Small intestine (tissue), 7 donors: ENCODE results near the gene ACLY. TPM values are rescaled to one million over a fixed set of nuclear protein-coding genes. Genes with fewer than 3 reads are reported as not detected.
"Not testable (repeated sequence)": the region's sequence is repeated elsewhere in the genome, so short reads cannot be mapped to it uniquely, and the experiment has no call there.

Experiments
- DNase-seq, 2 donors: peaks; one replicate each; pipeline versions ENCODE4 v3.0.0 to v3.0.0-alpha.2; 2013
- FAIRE-seq: peaks from 2 replicates; lab custom pipeline; 2012; peaks lifted over from hg19 to GRCh38; lab: Jason Lieb, UNC
- H3K27ac ChIP-seq, 3 donors: one replicate each; pipeline ENCODE4 v1.5.1; 2013; ENCODE audit warnings: low read length in 2 of 3, mild to moderate bottlenecking in 2 of 3, control low read depth in 1 of 3, inconsistent platforms in 1 of 3, low read depth in 1 of 3, moderate library complexity in 1 of 3
- H3K27me3 ChIP-seq, 3 donors: one replicate each; pipeline ENCODE4 v1.6.1; 2013; ENCODE audit warnings: low read length in 3 of 3, inconsistent platforms in 1 of 3; ENCODE audit not compliant: control insufficient read depth in 3 of 3, insufficient read depth in 3 of 3
- H3K36me3 ChIP-seq, 3 donors: one replicate each; pipeline ENCODE4 v1.6.1; 2013; ENCODE audit warnings: low read length in 3 of 3, inconsistent platforms in 1 of 3, low read depth in 1 of 3, mild to moderate bottlenecking in 1 of 3, moderate library complexity in 1 of 3; ENCODE audit not compliant: control insufficient read depth in 3 of 3, insufficient read depth in 2 of 3
- H3K4me1 ChIP-seq, 3 donors: one replicate each; pipeline ENCODE4 v1.6.1; 2013; ENCODE audit warnings: low read length in 2 of 3, inconsistent platforms in 1 of 3, low read depth in 1 of 3, mild to moderate bottlenecking in 1 of 3, moderate library complexity in 1 of 3; ENCODE audit not compliant: control insufficient read depth in 3 of 3, insufficient read depth in 2 of 3
- H3K4me3 ChIP-seq, 3 donors: one replicate each; pipeline ENCODE4 v1.5.1; 2013; ENCODE audit warnings: low read length in 3 of 3, control low read depth in 1 of 3, inconsistent platforms in 1 of 3, low read depth in 1 of 3, mild to moderate bottlenecking in 1 of 3, moderate library complexity in 1 of 3
- H3K9me3 ChIP-seq, 2 donors: one replicate each; pipeline ENCODE4 v1.6.1; 2013; ENCODE audit warnings: low read depth in 1 of 2, low read length in 1 of 2; ENCODE audit not compliant: control insufficient read depth in 2 of 2, insufficient read depth in 1 of 2
- WGBS, 3 donors: extraction: QIAGEN DNeasy Blood & Tissue Kit; methylation state at CpG; one replicate each; pipeline ENCODE4 v1.1.7; 2013; 5-methylcytosine and 5-hydroxymethylcytosine counted together
- polyA plus RNA-seq, 4 donors: library from polyadenylated mRNA; stranded (reverse) in 3 of 4; unstranded in 1 of 4; fragments of 200-250 nt in 3 of 4; fragments of 120-200 nt in 1 of 4; gene quantifications; one replicate each; pipeline versions ENCODE4 v1.2.1 to v1.2.3, GENCODE V29; 2013
- donor health status: healthy with polysubstance abuse.
- donor health status: control.
- donor health status: control.
- donor health status: Bipolar disorder and iron deficiency.
- donor health status: healthy.

ACLY gene
- polyA plus RNA-seq, 4 donors = 44.0 to 84.9 (median 54.4) TPM

DNA sequence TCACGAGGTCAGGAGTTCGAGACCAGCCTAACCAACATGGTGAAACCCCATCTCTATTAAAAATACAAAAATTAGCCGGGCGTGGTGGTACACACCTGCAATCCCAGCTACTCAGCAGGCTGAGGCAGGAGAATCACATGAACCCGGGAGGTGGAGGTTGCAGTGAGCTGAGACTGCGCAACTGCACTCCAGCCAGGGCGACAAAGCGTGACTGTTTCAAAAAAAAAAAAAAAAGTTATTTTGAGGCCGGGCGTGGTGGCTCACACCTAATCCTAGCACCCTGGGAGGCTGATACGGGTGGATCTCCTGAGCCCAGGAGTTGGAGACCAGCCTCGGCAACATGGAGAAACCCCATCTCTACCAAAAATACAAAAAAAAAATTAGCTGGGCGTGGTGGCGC lies 67.4 kb downstream of the ACLY start:
- not testable (repeated sequence) for H3K9me3 ChIP-seq, H3K4me3 ChIP-seq, FAIRE-seq, H3K27ac ChIP-seq, H3K4me1 ChIP-seq, DNase-seq, H3K27me3 ChIP-seq
- WGBS, 3 donors = 90 to 97% (median 95%) methylated on average over 14 of the region's 14 CpGs
- peaks cover 9 to 30% (median 11%) of the 10 kb centered on the region in 3 donors for H3K36me3 ChIP-seq

DNA sequence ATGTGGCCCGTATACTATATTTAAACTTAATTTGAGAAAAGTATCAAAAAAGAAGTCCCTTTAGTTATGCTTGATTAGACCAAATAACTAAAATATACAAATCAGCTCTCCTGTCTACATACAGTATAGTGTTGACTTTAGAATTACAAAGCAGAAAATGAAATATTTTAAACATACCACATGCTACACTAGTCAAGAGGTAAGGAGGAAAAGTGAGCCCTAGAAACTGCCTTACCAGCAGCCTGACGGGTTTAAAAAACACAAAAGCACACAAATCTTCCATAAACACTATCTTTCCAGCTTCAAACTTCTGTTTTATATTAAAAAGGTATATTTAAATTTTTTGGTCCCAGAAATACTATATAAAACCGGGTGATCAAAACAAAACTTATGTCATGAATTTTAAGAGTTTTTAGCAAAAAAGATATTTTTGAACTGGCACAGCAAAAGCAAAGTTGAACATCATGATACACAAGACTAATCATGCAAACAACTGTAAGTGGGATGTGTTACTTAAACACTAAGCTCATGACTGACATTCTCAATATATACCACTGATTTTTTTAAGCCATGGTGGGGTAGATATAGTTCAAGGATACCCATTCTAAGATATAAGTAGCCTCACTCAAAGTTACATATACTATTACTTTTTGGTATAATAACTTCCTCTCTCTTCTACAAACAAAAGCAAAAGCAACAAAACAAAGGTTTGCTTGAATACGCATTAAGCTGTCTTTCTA lies 69.3 kb downstream of the ACLY start:
- no peak overlapping the region for H3K4me3 ChIP-seq
- no peaks in the 10 kb centered on the region for H3K4me1 ChIP-seq
- DNase-seq = no peak
- no peak for FAIRE-seq
- H3K27me3 ChIP-seq = no peaks in the 10 kb centered on the region
- H3K36me3 ChIP-seq = peaks cover 5 to 28% (median 6%) of the 10 kb centered on the region in 3 donors
- no peak overlapping the region for H3K27ac ChIP-seq
- WGBS, 3 donors = 74 to 89% (median 86%) methylated on average over 4 of the region's 4 CpGs
- H3K9me3 ChIP-seq = no peaks in the 10 kb centered on the region

- WGBS, 3 donors = 65 to 87% (median 86%) methylated on average over 4 of the region's 4 CpGs
- no peak for FAIRE-seq
Measured at GRCh38 chr17:41848788-41849187, 70.0 kb downstream of the ACLY start.

DNA sequence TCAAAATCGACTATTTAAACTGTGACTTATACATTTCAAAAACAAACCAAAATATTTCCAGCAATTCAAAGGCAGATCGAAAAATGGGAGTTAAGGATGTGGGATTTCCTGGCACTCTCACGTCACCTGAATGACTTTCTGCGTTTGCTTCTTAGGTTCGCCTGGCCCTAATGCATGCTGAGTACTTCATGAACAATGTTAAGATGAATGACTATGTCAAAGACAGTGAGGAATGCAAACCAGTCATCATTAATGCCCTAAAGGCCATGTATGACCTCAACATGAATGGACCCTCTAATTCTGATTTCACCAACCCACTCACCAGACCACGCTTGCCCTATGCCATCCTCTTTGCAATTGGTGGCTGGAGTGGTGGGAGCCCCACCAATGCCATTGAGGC lies 73.8 kb downstream of the ACLY start:
- H3K27me3 ChIP-seq = no peaks in the 10 kb centered on the region
- H3K27ac ChIP-seq = no peak overlapping the region
- no peak overlapping the region for H3K4me3 ChIP-seq
- 92 to 95% (median 93%) methylated on average over 6 of the region's 6 CpGs for WGBS, 3 donors
- FAIRE-seq = no peak
- H3K4me1 ChIP-seq = no peaks in the 10 kb centered on the region
- no peak for DNase-seq
- H3K9me3 ChIP-seq = no peaks in the 10 kb centered on the region
- peaks cover 0 to 5% (median 0%) of the 10 kb centered on the region in 3 donors for H3K36me3 ChIP-seq

More at GRCh38 chr17:41848788-41849187, 70.0 kb downstream of the ACLY start:
- H3K4me3 ChIP-seq = no peak overlapping the region
- H3K4me1 ChIP-seq = no peaks in the 10 kb centered on the region
- H3K9me3 ChIP-seq = no peaks in the 10 kb centered on the region
- H3K36me3 ChIP-seq = peaks cover 0 to 23% (median 1%) of the 10 kb centered on the region in 3 donors
- H3K27me3 ChIP-seq = no peaks in the 10 kb centered on the region
- no peak overlapping the region for H3K27ac ChIP-seq
- DNase-seq = no peak

GRCh38 chr17:41840781-41841180 lies 78.0 kb downstream of the ACLY start:
- DNase-seq, H3K27ac ChIP-seq, H3K4me1 ChIP-seq, FAIRE-seq, H3K36me3 ChIP-seq, H3K27me3 ChIP-seq, H3K4me3 ChIP-seq, H3K9me3 ChIP-seq: not testable (repeated sequence)
- 88 to 95% (median 91%) methylated on average over 6 of the region's 6 CpGs for WGBS, 3 donors

- H3K4me1 ChIP-seq, DNase-seq, H3K9me3 ChIP-seq, H3K36me3 ChIP-seq, FAIRE-seq, H3K27me3 ChIP-seq, H3K27ac ChIP-seq, H3K4me3 ChIP-seq: not testable (repeated sequence)
- WGBS, 3 donors = 83 to 94% (median 91%) methylated on average over 2 of the region's 2 CpGs
Measured at GRCh38 chr17:41839448-41839847, 79.3 kb downstream of the ACLY start.

GRCh38 chr17:41837761-41838538 lies 80.8 kb downstream of the ACLY start, which contains the start of gene KLHL10:
KLHL10 (plus strand) TSS chr17:41837825; CDS start chr17:41837933, 108 bp downstream.
- Histone ChIP-seq H3K27me3 (no peaks in the 10 kb centered on the region), H3K4me1 (peaks cover 0 to 7% (median 5%) of the 10 kb centered on the region in 3 donors), H3K36me3 (peaks cover 0 to 4% (median 0%) of the 10 kb centered on the region in 3 donors), H3K27ac (no peak within 1 kb of the TSS), H3K4me3 (no peak within 1 kb of the TSS), H3K9me3 (no peaks in the 10 kb centered on the region)
- no peak for DNase-seq
- 95 to 96% (median 96%) methylated on average over 15 of the region's 15 CpGs for WGBS, 3 donors
- FAIRE-seq = no peak

DNA sequence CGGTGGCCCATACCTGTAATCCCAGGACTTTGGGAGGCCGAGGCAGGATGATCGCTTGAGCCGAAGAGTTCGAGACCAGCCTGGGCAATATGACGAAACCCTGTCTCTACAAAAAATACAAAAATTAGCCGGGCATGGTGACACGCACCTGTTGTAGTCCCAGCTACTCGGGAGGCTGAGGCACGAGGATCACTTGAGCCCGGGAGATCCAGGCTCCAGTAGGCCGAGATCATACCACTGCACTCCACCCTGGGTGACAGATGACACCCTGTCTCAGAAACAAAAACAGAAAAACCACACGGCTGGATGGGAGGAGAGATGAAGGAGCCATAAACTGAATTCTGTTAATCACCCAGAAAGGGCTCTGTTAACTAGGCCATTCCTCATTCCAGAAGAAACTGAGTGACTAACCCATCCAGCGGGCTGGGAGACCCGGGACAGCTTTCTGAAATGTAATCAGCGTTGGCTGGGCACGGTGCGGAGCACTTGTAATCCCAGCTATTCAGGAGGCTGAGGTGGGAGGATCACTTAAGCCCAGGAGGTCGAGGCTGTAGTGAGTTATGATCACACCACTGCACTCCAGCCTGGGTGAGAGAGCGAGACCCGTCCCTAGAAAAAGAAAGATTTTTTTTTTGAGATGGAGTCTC lies 82.1 kb downstream of the ACLY start:
- DNase-seq (no peak), FAIRE-seq (no peak)
- no peak overlapping the region for H3K27ac ChIP-seq
- H3K9me3 ChIP-seq = no peaks in the 10 kb centered on the region
- 31 to 49% (median 38%) methylated on average over 21 of the region's 21 CpGs for WGBS, 3 donors
- peaks cover 0 to 14% (median 0%) of the 10 kb centered on the region in 3 donors for H3K36me3 ChIP-seq
- peak overlapping the region; percentile 63 to 83 (median 76) for H3K4me3 ChIP-seq
- H3K4me1 ChIP-seq = peaks cover 0 to 7% (median 5%) of the 10 kb centered on the region in 3 donors
- no peaks in the 10 kb centered on the region for H3K27me3 ChIP-seq
